Right hindlimb (tissue), 1 donor: ENCODE results near the gene CYBB.

Source experiments
- DNase-seq: peaks from one replicate; pipeline ENCODE4 v3.0.0-alpha.2; 2018

Gene CYBB

DNA sequence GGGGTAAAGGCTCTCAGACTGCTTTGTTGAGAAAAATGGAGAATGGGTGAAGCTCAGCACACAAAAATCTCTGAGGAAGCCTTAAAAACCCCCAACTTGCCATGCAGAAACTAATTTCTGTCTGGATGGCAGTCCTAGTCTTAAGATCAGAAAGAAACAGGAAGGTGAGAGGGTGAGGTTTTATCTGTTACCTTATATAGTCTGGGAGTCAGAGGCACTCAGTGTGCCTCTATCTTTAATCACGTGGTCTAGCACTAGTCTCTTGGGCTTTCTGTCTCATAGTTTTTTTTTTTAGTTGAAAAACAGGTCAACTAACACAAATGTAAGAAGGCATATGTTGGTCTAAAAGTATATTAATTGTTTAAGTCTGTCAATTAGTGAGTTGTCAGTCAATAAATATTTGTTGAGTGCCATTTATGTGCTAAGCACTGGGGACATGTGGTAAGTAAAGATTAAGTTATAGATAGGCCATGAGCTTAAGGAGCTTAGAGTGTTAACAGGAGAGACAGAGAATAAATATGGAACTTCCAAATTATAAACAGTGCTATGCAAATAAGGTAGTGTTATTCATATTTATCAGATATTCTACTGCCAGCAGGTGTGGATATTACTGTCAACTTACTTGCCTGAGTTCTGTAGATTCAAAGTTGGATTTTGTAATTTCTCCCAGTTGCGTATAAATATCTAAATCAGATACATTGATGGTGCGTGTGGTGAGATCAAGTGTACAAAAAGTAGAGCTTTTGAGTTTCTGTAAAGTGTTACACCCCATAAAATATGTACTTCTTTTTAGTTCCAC, 7.0 kb downstream of the CYBB start:
- DNase-seq = no peak

DNA sequence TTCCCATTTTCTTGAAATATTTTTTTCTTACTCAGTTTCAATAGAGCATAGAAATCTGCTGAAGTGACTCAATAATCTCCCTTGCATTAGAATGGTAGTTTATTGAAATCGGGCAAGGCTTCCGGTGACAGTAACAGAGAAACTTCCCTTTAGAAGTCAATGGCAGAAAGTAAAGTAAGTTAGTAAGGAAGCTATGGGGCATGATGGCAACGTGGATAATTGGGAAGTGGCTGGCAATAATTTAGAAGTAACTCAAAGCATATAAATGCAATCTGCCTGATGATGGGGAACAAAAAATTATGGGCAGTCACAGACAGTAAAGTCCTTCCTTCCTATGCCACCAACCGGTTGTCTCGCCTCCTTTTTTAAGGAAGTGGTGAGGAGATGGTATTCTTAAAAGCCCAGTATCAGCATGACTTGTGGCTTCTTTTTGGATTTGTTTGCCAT, 7.6 kb downstream of the CYBB start:
- DNase-seq = no peak

DNA sequence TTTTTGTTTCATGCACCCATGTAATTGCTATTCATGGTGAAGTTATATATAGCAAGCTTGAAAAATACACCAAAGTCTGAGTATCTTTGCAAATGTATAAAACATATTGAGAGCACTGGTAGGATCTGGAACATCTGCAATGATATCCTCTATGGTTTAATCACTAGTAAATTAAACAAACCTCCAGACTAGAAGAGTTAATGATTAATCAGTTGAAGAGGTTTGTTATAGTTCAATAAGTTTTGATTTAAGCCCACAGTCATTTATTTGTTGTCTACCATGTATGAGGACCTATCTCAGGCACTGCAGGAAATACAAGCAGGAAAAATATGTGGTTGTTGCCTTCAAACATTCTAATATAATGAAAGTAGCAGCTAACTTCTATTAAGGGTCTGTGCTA, 16.5 kb downstream of the CYBB start:
- no peak for DNase-seq

DNA sequence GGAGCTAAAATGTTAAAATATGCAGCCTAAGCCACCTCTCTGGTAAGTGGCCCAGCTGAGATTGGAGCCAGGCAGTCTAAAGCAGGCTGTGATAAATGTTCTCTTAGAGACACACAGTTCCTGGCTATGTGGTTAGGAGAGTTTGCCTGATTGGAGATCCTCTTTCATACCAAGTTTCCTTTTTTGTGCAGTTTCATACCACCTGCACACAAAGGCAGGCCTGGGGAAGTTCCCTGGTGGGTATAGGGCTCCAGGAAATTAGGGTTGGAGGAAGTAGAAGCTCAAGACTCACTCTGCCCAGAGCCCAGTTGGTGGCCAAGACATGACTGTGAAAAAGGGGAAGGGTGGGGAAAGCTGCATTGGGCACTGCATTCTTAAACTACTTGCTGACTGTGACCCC, 16.9 kb downstream of the CYBB start:
- no peak for DNase-seq

DNA sequence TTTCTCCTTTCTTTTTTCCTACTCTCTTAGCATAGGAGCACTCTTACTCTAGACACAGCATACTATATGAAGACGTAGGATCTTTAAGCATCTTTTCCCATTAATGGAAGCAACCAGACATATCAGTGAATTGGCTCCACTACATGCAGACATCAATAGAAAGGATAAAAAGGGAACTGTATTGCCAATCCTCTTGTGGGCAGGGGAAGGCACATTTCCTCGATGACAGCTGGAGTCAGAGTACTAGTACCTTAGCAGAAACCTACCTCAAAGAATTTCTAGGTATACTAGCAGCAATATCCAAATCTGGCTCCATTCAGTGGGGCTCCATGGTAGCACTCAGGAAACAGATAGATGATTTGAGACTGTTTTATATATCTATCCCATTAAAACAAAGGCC, 20.1 kb downstream of the CYBB start:
- no peak for DNase-seq

DNA sequence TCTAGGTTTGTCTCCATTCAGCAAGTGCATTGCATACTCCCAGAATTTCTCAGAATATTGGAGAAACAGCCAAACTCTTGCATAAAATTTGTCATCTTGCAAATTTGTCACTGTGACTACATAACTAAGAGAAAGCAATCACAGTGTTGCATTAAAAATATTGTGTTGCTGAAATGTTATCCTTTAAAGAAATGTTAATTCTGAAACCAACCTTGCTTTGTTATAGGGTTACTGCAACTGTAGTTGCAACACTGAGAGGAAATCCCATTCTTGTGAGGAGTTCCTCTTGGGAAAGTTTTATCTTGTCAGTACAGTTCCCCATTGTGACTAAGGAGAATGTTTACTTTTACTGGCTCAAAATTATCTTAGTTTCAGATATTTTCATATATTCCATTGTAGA, 20.9 kb downstream of the CYBB start:
- DNase-seq = no peak

DNA sequence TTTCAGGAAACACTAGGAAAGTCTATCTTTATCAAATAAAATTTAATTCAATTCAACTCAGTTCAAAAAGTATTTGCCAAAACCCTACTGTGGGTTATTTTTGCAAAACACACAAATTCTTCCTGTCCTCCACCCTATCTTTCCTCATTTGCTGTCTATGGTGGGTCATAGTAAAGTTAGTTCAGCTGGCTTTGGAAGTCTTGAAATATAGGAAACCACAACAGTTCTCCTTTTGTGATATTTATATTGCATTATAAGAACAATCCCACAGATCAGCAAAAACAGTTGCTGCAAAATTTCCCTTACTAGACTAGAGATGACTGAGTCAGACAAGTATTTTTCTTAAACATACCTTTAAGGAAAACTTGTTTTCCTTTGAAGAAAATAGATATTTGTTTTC, 22.2 kb downstream of the CYBB start:
- DNase-seq = no peak

DNA sequence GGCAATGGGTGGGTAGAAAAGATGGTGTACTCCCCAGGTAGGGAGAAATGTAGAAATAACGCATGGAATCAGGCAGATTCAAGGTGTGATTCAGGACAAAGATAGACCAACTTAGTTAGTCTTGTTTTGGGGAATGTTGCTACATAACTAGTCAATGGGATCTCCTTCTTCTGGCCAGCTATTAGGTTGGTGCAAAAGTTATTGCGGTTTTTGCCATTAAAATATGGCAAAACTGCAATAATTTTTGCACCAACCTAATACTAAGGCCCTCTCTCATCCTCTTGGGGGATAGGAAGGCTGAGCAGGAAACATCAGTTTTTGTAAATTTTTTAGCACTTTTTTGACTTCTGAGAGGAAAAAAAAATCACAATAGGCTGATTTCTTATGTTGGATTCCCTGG, 23.2 kb downstream of the CYBB start:
- DNase-seq = no peak

DNA sequence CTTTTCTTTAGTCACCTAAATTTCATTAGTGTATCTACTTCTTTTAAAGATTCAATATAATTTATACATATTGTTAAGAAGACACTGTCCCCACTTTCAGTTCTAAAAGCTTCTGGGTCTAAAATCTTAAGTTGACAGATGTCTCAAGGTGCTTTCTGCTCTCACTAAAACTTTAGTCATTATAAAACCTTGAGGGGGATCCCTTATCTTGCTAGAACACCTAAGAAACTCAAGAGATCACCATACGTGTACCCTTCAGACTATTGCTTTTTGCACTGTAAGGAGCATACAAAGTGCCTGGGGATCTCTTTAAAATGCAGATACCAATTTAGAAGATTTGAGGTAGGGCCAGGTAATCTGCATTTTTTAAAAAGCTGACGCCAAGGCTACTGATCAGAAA, 30.1 kb downstream of the CYBB start:
- no peak for DNase-seq

DNA sequence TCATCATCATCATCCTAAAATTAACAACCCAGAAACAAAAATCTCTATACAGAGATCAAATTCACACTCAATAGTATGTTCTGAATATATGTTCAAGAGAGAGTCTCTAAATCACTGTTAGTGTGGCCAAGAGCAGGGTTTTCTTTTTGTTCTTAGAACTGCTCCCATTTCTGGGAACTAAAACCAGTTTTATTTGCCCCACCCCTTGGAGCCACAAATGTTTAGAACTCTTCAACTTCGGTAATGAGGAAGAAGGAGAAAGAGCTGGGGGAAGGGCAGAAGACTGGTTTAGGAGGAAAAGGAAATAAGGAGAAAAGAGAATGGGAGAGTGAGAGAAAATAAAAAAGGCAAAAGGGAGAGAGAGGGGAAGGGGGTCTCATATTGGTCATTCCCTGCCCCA, 32.3 kb downstream of the CYBB start:
- no peak for DNase-seq

DNA sequence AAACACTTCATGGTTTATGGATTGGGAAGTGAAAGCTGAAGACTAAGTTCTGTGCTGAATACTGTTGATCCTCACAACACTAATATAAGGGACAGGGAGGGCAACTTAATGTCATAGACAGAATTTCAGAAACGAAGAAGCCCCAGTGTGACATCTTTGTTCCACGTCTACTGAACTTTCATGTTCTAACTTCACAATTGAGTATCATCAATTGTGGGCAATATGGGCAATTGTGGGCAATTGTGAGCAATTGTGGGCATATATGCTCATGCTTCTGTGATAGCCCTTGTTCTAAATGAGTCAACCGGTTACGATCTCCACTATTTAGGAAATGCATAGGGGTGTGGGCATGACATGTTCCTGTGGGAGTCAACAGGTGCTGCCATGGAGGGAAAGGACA, 33.7 kb downstream of the CYBB start:
- no peak for DNase-seq

DNA sequence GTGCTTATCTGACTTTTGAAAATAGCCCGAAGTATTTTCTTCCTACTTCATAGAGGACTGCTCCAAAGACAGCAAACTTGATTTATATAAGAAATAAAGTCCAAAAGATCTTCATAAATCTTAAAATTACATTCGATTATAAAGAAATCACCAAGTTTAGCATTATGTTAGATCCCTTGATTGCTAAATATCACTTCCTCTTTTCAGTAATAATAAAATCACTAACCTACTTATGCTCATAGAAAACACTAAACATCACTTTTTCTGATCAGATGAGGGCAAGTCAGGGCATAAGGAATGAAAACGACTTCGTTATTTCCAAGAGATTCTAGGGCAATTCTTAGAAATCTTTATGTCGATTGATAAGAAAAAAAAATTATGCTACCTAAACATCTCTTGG, 35.5 kb downstream of the CYBB start:
- DNase-seq = no peak

DNA sequence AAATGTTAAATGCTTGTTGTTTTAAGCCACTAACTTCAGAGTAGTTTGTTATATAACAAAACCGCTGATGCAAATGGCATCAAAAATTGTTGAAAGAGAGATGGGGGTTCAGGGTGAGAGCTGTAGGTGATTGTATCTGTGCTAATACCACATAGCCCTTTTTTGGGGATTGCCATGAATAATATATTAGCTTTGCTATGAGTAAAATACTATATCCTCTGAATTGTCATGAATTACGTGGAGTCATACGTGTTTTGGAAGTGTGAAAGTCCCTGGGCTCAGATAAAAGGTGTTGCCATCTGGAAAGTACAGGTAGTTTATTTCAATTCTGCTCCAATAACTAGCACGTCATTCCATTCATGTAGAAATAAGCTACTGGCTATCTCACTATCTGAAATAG, 36.9 kb downstream of the CYBB start:
- DNase-seq = no peak

DNA sequence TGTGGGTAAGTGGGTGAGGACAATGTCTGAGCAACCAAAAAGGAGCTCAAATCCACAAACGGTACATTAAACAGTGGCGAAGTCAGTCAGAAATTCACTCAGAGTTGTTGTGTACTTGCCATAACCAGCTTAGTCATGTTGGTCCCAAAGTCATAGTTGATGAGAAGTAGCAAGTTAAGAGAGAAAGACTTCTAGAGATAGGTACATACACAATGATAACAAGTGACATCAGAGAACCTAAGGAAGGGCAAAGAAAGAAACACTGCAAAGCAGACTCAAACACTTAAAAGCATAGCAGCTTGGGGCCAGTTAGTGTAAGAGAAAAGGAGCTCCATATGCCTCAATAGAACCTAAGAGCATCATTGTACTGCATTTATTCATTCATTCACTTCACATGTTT, 37.3 kb downstream of the CYBB start:
- DNase-seq = no peak

DNA sequence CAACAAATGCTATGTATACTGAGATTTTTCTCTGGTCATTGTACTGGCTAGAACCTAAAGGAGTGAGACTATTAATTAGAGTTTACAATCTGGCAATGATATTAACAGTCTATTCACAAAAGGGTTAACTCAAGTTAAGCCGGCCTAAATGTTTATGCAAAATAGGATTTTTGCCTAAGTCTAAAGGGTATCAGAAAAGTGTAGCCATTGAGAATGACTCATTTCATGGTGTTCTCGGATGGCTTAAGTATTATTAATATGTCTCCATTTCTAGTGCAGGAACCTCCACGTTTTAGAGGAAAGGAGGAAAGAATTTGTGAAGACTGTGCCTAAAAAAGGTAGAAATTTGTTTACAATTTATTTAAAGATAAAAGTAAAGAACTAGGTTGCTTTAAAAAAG, 37.7 kb downstream of the CYBB start:
- no peak for DNase-seq

DNA sequence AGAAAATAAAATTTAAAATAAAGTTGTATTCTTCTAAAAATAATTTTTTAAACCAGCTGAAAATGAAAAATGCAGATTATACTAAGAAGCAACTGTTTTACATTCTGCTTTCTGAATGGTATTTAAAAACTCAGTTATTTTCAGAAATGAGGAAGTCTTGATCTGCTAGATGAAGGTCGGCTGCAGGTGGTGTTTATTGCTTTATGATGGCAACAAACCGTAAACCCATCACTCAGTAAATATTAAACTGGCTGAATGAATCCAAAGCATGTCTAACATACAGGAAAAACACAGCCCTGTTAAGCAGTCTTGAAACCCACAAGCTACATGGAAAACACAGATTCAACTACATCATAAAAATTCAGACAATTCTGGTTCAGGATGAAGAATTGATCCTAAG, 38.2 kb downstream of the CYBB start:
- no peak for DNase-seq

DNA sequence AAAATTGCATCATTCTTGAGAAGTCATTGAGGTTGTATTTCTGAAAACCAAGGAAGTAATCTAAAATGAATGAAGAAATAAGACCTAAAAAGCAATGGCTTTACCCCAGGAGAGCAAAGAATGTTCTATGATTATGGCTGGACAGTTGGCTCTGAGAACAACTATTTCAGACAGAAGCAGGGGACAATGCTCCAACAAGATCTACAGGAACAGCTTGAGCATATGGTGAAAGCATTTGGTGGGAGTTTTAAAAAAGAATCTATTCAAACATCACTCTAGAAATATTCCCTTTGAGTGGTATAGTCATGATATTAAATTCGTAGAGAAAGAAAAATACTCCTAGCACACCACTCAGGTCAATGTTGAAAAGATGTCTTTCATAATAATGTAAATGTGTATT, 40.8 kb downstream of the CYBB start:
- DNase-seq = no peak

DNA sequence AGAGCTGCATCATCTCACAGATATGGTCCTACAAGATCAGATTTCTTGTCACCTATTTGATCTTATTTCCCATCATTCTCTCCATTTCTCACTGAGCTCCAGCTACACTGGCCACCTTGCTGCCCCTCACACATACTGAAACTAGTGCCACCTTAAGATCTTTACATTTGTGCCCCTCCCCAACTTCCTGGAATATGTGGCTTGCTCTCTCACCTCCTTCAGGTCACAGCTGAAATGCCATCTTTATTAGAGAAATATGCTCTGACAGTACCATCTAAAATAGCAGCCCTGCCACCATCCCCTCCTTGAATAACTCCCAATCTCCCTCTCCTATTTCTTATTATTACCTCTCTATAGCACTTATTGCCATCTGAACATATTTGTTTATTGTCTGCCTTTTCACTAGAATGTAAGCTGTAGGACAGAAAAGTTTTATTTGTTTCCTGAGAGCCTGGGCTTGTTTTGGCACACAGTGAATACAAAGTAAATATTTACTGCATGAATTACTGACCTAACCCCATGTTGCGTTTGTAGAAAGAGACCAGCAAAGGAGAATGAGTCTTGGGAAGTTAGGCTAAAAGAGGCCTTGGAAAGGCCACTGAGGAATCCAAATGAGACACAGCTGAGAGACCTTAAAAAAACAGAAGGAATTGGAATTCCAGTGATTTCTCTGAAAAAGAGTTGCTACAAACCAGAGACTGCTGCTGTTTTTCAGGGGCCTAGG, 44.8 kb downstream of the CYBB start:
- no peak for DNase-seq

DNA sequence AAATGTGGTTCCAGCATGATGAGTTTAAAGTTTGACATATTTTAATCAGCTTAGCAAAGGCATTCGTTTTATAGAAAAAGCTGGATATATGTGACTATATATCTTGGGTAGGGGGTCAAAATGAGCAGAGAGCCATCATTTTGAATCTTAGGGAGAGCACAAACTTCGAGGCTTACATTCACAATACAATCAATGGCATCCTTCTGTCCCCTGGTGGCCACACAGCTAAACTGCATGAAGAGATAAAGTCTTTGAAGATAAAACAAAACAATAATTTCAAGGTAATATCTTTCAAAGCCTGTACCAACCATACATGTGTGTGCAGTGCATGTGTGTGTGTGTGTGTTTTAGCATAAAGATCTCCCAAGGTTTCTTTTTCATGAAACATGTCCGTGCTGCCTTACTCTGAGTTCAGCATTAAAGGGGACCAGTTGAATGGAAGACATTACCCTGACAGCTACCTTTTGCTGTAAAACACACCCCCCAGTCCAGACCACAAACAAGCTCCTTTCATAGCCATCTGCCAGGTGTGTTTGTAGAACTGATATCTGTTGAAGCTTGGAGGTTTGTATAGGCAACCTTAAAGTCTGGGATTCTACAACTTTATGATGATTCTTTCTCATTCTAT, 45.5 kb downstream of the CYBB start:
- DNase-seq = peak; percentile 22

DNA sequence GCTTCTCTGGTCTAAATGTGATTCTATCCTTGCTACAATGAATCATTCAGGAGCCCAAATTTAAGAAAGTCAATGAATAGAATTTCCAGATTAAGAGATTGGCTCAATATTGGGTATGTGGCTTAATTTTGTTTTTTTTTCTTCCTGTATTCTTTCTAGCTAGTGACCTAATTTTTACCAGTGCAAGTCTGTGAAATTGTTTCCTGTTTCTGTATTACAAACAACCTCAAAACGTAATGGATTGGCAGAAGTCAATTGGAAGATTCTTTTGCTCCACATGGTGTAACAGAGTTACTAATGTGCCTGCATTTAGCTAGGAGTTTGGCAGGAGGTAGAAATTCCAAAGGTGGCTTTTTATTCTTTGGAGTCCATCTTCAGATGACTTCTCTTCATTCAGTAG, 49.9 kb downstream of the CYBB start:
- DNase-seq = no peak

DNA sequence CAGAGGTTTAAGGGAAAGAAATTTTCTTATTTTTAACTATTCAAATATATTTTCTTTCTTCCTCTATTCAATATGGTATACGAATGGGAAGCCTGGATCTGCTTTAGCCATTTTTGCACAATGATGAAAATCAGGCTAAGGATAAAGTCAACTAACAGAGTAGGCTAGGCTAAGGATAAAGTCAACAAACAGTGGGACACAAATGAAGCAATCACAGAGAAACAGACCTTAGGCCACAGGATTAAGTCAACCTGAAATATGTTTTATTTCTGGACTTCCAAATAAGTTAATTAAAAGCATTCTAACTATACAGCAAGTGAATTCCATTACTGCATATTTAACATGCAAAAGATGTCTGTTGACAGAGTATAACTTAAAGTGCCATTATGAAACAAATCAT, 50.5 kb downstream of the CYBB start:
- DNase-seq = no peak

DNA sequence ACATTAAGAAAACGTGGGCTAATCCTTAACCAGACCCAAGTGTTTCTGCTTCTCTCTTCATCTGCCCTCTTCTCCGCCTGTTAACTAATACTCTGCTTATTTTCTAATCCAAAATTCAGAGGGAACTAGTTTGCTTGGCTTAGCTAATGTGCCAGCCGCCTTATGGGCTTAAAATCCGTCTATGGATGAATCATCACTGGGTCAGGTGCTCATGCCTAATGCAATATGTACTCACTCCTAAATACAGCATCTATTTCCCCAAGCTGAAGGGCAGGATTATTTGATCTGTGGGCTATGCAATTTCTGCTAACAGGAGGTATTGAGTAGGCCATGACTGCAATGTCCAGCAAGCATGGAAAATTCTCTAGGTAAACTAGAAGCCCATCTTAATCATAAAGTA, 55.1 kb downstream of the CYBB start:
- no peak for DNase-seq

DNA sequence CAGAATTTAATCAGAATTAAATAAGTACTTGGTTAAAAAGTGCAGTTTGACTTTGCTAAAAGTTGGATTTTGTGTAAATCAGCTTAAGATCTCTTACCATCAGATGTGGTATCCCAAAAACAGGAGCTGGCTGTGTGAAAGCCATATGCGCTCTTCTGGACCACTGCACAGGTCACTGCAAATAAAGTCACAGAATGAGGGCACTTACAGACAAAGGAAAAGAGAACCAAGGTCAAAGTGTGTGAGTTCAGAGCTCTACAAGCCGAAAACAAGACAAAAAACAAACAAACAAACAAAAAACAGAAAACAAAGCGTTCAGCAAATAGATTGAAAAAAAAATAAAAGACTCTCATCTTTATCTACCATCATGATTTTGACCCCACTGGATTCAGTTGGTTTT, 61.1 kb downstream of the CYBB start:
- no peak for DNase-seq

DNA sequence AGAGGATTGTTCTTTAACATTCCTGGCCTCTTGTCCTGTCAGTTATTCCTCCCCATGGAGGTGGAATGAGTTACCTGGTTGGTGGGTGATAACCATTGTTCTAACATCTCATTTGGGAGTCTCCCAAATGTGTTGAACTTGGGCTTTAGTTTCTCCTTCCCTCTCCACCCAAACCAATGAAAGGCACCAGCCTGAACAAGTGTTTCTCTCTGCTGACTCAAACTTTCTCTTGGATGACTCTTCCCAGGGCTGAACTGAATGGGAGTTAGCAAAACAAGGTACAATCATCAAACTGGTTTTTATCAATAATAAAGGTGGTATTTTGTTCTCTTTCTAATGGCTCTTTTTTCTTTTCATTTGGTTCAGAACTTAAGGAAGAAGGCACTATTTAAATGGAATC, 64.8 kb downstream of the CYBB start:
- no peak for DNase-seq
